ENCODE results near the gene EXOC4. TPM values are rescaled to one million over a fixed set of nuclear protein-coding genes. Genes with fewer than 3 reads are reported as not detected.

Gene EXOC4
- total RNA-seq, 1 donor from 2014 or later, result 51.6 TPM

DNA sequence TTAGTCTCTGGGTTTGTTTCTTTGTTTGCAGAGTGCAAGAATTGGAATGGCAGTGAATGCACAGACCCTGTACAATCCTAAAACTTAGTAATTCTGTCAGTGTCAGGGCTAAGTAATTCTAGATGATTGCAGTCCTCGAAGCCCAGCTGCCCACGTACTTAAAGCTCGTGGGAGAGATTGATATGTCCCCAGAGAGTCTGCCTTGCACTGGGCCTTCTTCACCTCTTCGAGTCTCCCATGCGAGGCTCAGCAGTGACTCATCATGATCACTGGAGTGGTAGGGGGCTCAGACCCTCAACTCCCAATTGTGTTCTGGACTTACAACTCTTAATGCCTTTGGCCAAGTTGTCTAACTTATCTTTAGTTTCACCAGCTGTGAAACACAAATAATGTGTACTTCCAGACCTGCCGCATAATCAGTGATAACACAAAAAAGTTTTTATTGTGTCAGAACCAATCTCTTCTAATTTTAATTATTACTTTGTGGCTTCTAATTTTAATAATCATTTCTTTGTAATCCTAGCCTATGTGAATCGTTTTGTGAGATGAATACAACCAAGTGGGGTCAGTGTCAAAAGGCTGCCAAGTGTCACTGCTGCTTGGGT lies 528.7 kb downstream of the EXOC4 start:
- TF ChIP-seq, protein P1, sequence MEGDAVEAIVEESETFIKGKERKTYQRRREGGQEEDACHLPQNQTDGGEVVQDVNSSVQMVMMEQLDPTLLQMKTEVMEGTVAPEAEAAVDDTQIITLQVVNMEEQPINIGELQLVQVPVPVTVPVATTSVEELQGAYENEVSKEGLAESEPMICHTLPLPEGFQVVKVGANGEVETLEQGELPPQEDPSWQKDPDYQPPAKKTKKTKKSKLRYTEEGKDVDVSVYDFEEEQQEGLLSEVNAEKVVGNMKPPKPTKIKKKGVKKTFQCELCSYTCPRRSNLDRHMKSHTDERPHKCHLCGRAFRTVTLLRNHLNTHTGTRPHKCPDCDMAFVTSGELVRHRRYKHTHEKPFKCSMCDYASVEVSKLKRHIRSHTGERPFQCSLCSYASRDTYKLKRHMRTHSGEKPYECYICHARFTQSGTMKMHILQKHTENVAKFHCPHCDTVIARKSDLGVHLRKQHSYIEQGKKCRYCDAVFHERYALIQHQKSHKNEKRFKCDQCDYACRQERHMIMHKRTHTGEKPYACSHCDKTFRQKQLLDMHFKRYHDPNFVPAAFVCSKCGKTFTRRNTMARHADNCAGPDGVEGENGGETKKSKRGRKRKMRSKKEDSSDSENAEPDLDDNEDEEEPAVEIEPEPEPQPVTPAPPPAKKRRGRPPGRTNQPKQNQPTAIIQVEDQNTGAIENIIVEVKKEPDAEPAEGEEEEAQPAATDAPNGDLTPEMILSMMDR (IDR thresholded peaks at IDR 0.05; ENCODE audit: insufficient read depth, low read length, poor library complexity, severe bottlenecking), result no peak
- H3K36me3 ChIP-seq (ENCODE audit: control insufficient read depth, insufficient read depth, low read length), result no peaks in the 10 kb centered on the region
- H3K4me3 ChIP-seq (ENCODE audit: low read depth, low read length), result no peak overlapping the region
- H3K27me3 ChIP-seq (ENCODE audit: control insufficient read depth, insufficient read depth, low read length), result no peaks in the 10 kb centered on the region
- no peak for DNase-seq (ENCODE audit: low read depth)

DNA sequence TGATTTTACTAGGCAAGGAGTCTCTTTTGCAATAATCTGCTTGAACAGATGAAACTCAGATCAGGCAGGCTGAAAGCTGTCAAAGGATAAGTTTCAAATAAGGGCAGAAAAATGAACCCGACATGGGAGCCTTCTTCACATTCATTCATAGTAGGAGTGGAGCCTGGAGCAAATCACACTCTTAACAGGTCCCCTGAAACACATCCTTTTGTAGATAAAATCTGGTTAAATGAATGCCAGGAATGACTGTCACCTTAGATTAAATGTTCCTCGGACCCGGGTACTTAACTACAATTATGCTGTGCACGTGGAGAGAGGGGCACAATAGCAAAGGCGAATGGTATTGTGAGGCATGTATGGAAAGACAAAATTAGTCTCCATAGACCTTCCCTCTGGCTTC lies 529.6 kb downstream of the EXOC4 start:
- Histone ChIP-seq H3K4me3 (ENCODE audit: low read depth, low read length) (no peak overlapping the region), H3K27me3 (ENCODE audit: control insufficient read depth, insufficient read depth, low read length) (no peaks in the 10 kb centered on the region), H3K36me3 (ENCODE audit: control insufficient read depth, insufficient read depth, low read length) (no peaks in the 10 kb centered on the region)
- TF ChIP-seq, protein P1 (IDR thresholded peaks at IDR 0.05; ENCODE audit: insufficient read depth, low read length, poor library complexity, severe bottlenecking), result no peak
- no peak for DNase-seq (ENCODE audit: low read depth)

DNA sequence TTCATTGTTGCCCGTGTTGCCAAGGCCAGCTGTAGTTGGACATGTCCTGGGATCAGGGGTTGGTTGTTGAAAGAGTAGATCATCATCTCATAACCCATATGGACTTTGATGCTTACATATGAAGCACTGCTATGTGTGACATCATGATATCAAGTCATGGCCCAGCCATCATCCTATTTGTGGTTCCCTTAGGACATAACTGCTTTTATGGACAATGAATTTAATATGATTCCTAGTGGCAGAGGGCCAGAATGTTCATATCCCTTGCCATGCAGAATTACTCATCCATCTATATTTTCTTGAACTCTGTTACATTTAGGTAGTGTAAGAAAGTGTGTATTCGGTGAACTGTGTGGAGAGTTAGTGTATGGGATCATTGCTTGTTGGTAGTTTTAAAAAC lies 530.4 kb downstream of the EXOC4 start:
- Histone ChIP-seq H3K4me3 (ENCODE audit: low read depth, low read length) (no peak overlapping the region), H3K27me3 (ENCODE audit: control insufficient read depth, insufficient read depth, low read length) (no peaks in the 10 kb centered on the region), H3K36me3 (ENCODE audit: control insufficient read depth, insufficient read depth, low read length) (no peaks in the 10 kb centered on the region)
- no peak for DNase-seq (ENCODE audit: low read depth)
- TF ChIP-seq, protein P1 (IDR thresholded peaks at IDR 0.05; ENCODE audit: insufficient read depth, low read length, poor library complexity, severe bottlenecking), result no peak

DNA sequence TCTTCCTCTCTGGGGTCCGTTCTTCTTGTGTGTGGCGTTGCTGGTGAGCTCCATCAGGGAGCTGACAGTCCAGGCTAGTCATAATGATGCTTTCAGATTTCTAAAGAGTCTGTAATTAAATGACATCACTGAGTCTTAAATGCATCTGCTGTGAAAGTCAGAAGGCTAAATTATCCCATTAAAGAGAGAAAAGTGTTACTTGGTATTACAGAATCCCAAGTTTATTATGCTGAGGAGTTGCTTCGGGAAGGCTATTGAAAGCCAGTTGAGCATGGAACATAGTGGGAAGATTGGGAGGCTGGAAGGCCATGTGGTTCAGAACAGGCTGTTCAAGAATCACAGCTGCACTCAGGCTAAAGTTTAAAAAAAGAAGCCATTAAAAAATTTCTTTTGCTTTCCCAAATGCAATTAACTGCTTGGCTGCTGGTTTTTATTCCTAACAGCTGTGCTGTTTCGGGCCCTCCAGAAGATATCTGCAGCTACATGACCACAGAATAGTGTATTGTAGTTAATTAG lies 531.7 kb downstream of the EXOC4 start:
- Histone ChIP-seq H3K27me3 (ENCODE audit: control insufficient read depth, insufficient read depth, low read length) (no peaks in the 10 kb centered on the region), H3K36me3 (ENCODE audit: control insufficient read depth, insufficient read depth, low read length) (no peaks in the 10 kb centered on the region), H3K4me3 (ENCODE audit: low read depth, low read length) (no peak overlapping the region)
- no peak for DNase-seq (ENCODE audit: low read depth)
- TF ChIP-seq, protein P1 (IDR thresholded peaks at IDR 0.05; ENCODE audit: insufficient read depth, low read length, poor library complexity, severe bottlenecking), result no peak

DNA sequence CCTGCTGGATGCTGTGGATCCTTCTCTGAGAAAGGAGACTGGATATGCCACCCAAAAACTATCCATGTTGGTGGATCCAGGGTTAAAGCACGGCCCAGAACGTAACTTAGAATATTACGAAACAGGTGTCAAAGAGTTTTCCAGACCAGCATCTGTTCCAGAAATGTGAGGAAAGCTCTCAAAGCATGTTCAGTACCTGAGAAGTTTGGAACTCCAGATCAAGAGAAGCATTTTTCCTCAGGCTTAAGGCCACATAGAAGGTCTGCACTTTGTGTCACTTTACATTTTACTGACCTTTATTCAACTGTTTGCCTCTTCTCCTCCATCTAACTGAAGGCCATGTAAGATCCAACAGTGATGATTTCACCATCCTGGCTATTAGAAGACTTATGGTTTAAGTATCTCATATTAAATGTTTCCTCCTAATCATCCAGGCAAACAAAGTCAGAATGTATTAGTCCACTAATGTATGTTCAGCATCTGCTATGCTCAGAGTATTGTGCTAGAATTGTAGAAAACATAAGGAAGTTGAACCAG lies 533.6 kb downstream of the EXOC4 start:
- DNase-seq (ENCODE audit: low read depth), result no peak
- Histone ChIP-seq H3K27me3 (ENCODE audit: control insufficient read depth, insufficient read depth, low read length) (no peaks in the 10 kb centered on the region), H3K4me3 (ENCODE audit: low read depth, low read length) (no peak overlapping the region), H3K36me3 (ENCODE audit: control insufficient read depth, insufficient read depth, low read length) (no peaks in the 10 kb centered on the region)
- TF ChIP-seq, protein P1 (IDR thresholded peaks at IDR 0.05; ENCODE audit: insufficient read depth, low read length, poor library complexity, severe bottlenecking), result no peak

DNA sequence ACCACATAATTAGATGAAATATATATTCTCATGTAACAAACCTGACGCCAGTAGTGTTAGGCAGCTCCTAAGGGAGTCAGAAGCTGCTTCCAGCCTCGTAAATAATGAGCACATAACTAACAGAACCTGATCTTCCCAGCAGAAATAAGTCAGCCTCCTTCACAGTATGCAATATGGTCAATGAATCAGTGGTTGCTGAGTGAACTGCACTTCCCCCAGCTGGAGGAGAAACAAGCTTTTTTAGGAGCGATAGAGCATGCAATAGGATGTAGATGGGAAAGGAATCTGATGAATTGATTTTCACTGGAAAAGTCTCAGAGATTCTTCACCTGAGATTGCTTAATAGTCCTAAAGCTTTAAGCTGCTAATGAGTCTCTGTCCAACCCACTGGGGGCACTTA lies 537.1 kb downstream of the EXOC4 start:
- TF ChIP-seq, protein P1 (IDR thresholded peaks at IDR 0.05; ENCODE audit: insufficient read depth, low read length, poor library complexity, severe bottlenecking), result no peak
- DNase-seq (ENCODE audit: low read depth), result peak; percentile 12

More for the DNA sequence above, 537.1 kb downstream of the EXOC4 start:
- Histone ChIP-seq H3K36me3 (ENCODE audit: control insufficient read depth, insufficient read depth, low read length) (no peaks in the 10 kb centered on the region), H3K27me3 (ENCODE audit: control insufficient read depth, insufficient read depth, low read length) (no peaks in the 10 kb centered on the region), H3K4me3 (ENCODE audit: low read depth, low read length) (no peak overlapping the region)
